HCT116 (cell line): ENCODE measurements around the gene LRBA.

Experiments
- CTCF ChIP-seq, 3 experiments: fragments of 200-600 bp in 1 of 3; sonication (generic) in 1 of 3; IDR thresholded peaks in 2 of 3; conservative IDR thresholded peaks in 1 of 3; 2 replicates each; pipeline ENCODE4 v1.5.1; 2012 to 2017; ENCODE audit warnings: low read depth in 2 of 3, low read length in 2 of 3, antibody characterized with exemption in 1 of 3, borderline replicate concordance in 1 of 3, control low read depth in 1 of 3, mild to moderate bottlenecking in 1 of 3, mixed read lengths in 1 of 3, mixed run types in 1 of 3, moderate library complexity in 1 of 3; ENCODE audit not compliant: insufficient read depth in 1 of 3
- EZH2 ChIP-seq: fragments of 200-600 bp; sonication (generic); IDR thresholded peaks from 2 replicates; pipeline ENCODE4 v1.6.1; 2017; ENCODE audit warnings: antibody characterized with exemption, mixed run types
- EZH2phosphoT487 ChIP-seq: fragments of 200-600 bp; IDR thresholded peaks from 2 replicates; pipeline ENCODE4 v1.6.1; 2018; ENCODE audit warnings: antibody characterized with exemption, borderline replicate concordance
- MAX ChIP-seq: IDR thresholded peaks from 2 replicates; pipeline ENCODE4 v1.6.1; 2012
- POLR2A ChIP-seq: IDR thresholded peaks from 2 replicates; pipeline ENCODE4 v1.7.0; 2011; ENCODE audit warnings: borderline replicate concordance; ENCODE audit not compliant: insufficient read depth, insufficient read length; ENCODE audit errors: extremely low read depth
- POLR2AphosphoS5 ChIP-seq: IDR thresholded peaks from 2 replicates; pipeline ENCODE4 v1.6.1; 2011; ENCODE audit warnings: mild to moderate bottlenecking, low read depth, low read length, moderate library complexity
- REST ChIP-seq: IDR thresholded peaks from 2 replicates; pipeline ENCODE4 v1.6.1; 2012; ENCODE audit warnings: low read depth
- SRF ChIP-seq: IDR thresholded peaks from 2 replicates; pipeline ENCODE4 v1.6.1; 2012; ENCODE audit warnings: low read depth
- ZBTB33 ChIP-seq: IDR thresholded peaks from 2 replicates; pipeline ENCODE4 v1.6.1; 2011; ENCODE audit warnings: mild to moderate bottlenecking, low read length, moderate library complexity; ENCODE audit not compliant: insufficient replicate concordance; ENCODE audit errors: extremely low read depth
- ZNF274 ChIP-seq: fragments of 200-500 bp; sonication (Bioruptor generic); IDR thresholded peaks from 2 replicates; pipeline ENCODE4 v1.6.1; 2014; ENCODE audit warnings: mild to moderate bottlenecking, low read depth, low read length, inconsistent platforms

- TF ChIP-seq POLR2A (no peak), CTCF (IDR thresholded peaks at IDR 0.05 in 2 of 3, conservative IDR thresholded peaks at IDR 0.05 in 1 of 3; ENCODE audit: borderline replicate concordance in 1 of 3, insufficient read depth in 1 of 3, low read depth in 2 of 3, low read length in 2 of 3) (no peak), EZH2phosphoT487 (no peak), EZH2 (no peak), SRF (no peak), ZBTB33 (no peak), POLR2AphosphoS5 (no peak), ZNF274 (no peak), MAX (no peak), REST (no peak)
Observed at GRCh38 chr4:150255610-150256224, 759.4 kb downstream of the LRBA start.
